ENCODE data around the gene LRRC28. TPM values are rescaled to one million over a fixed set of nuclear protein-coding genes. Genes with fewer than 3 reads are reported as not detected.

Gene LRRC28
- total and polyA plus RNA-seq, 12 donors: 3.0 to 31.9 (median 22.5) TPM

DNA sequence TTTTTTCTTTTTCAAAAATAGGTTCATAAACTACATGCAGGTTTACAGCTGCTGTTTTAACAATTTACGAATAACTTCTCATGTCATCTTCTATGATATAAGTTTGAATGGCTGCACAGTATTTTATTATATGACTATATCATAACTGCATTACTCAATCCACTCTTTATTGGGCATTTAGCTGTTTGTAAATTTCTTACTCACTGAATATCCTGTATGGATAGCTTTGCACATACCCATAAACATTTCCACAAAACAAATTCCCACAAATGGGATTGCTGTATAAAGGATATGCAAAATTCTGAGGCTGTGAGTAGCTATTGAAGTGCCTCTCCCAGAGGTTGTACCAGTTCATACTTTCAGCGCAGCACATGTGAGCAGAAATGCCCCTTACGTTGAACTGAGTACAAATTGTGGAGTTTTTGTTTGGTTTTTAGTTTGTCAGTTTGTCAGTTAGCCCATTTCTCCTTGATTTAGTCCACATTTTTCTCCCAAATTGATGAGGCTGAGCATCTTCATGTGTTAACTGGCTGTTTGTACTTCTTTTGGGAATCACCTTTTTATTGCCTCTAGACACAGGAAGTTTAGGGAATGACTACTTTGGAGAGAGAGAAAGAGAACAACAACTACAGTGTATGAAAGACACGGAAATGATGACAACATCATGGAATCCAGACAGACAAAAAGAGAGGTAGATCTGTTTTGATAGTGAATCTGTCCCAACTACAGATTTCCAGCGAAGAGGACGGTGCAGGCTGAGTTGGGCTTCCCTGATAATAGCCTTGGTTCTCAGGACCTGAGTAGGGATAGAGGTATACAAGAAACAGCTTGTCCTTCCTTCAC is 26.7 kb upstream of the LRRC28 start:
- WGBS, 2 donors: 94 to 95% methylated on average over 6 of the region's 6 CpGs
- ATAC-seq (no peak), DNase-seq (no peak)
- Histone ChIP-seq H3K36me3 (peaks cover 0 to 93% (median 13%) of the 10 kb centered on the region in 9 donors), H3K9me3 (no peaks in the 10 kb centered on the region), H3K4me3 (no peak overlapping the region), H3K27ac (no peak overlapping the region), H3K27me3 (no peaks in the 10 kb centered on the region), H3K4me1 (no peaks in the 10 kb centered on the region)
- TF ChIP-seq, protein P1, sequence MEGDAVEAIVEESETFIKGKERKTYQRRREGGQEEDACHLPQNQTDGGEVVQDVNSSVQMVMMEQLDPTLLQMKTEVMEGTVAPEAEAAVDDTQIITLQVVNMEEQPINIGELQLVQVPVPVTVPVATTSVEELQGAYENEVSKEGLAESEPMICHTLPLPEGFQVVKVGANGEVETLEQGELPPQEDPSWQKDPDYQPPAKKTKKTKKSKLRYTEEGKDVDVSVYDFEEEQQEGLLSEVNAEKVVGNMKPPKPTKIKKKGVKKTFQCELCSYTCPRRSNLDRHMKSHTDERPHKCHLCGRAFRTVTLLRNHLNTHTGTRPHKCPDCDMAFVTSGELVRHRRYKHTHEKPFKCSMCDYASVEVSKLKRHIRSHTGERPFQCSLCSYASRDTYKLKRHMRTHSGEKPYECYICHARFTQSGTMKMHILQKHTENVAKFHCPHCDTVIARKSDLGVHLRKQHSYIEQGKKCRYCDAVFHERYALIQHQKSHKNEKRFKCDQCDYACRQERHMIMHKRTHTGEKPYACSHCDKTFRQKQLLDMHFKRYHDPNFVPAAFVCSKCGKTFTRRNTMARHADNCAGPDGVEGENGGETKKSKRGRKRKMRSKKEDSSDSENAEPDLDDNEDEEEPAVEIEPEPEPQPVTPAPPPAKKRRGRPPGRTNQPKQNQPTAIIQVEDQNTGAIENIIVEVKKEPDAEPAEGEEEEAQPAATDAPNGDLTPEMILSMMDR (IDR thresholded peaks at IDR 0.05): no peak
- intact Hi-C loops (cut with DNase I): no loop called here

DNA sequence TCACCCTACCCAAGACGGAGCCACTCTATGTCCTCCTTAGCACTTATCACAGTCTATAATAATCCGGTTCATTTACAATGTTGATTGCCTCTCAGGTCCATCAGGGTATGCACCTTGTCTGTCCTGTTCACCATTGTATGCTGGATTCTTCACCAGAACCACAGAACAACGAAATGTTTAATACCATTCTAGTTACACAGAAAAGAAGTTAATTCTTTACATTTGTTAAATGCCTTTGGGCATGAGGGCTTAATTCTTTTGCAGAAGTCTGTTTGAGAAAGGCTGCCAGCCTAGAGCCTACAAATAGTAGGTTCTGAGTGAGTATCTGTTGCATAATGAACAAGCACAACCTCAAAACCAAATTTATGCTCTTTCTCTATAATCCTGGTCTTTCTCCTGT is 24.5 kb upstream of the LRRC28 start:
- H3K9me3 ChIP-seq: no peaks in the 10 kb centered on the region
- TF ChIP-seq, protein P1 (IDR thresholded peaks at IDR 0.05): no peak
- H3K36me3 ChIP-seq: peaks cover 0 to 71% (median 13%) of the 10 kb centered on the region in 9 donors
- H3K4me3 ChIP-seq: no peak overlapping the region
- H3K27ac ChIP-seq: no peak overlapping the region
- no peak for ATAC-seq
- intact Hi-C loops (cut with DNase I): no loop called here
- DNase-seq: no peak
- H3K4me1 ChIP-seq: no peaks in the 10 kb centered on the region
- 71 to 85% methylated on average over 3 of the region's 3 CpGs for WGBS, 2 donors
- H3K27me3 ChIP-seq: no peaks in the 10 kb centered on the region

DNA sequence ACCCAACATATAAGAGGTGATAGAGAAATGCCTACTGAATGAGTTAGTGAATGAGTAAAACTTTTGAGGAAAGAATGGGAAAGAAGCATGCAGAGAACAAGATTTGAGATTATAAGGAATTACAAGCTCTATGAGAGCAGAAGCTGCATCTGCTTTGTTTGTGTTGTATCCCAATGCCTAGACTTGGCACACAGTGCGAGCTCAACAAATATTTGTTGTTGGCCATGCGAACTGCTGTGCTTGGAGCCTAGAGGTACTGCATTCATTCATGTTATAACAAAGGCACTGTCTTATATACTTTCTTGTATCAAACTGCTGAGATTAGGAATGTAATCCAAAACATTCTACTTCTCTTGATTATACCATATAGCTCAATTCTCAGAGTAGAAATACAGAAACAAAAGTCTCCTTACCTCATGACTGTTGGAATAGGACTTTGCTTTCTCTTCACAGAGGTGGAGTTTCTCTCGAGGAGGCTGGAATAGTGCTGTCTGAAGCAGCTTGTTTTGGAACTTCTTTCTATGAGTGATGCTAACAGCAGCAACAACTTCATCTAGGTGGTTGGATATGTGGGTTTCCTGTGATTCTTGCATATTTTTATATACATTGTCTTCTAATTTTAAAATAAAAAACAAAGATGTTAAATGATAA is 23.0 kb upstream of the LRRC28 start:
- DNase-seq (no peak), ATAC-seq (no peak)
- H3K27me3 ChIP-seq: no peaks in the 10 kb centered on the region
- 89 to 96% methylated on average over 3 of the region's 3 CpGs for WGBS, 2 donors
- intact Hi-C loops (cut with DNase I): no loop called here
- H3K36me3 ChIP-seq: peaks cover 0 to 66% (median 13%) of the 10 kb centered on the region in 9 donors
- no peaks in the 10 kb centered on the region for H3K9me3 ChIP-seq
- TF ChIP-seq, protein P1 (IDR thresholded peaks at IDR 0.05): no peak
- no peaks in the 10 kb centered on the region for H3K4me1 ChIP-seq
- H3K4me3 ChIP-seq: no peak overlapping the region
- no peak overlapping the region for H3K27ac ChIP-seq

DNA sequence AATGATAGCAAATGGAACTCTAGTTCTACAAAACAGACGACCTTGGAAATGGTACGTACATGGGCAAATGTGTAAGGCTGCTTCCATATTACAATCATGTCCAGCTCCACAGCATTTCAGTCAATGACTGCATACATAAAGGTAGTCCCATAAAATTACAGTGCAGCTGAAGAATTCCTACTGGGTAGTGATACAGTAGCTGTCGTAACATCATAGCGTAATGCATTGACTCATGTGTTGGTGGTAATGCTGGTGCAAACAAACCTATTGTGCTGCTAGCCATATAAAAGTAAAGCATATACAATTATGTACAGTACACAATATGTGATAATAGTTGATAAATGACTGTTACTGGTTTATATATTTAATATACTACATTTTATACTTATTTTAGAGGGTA is 20.4 kb upstream of the LRRC28 start:
- Histone ChIP-seq H3K4me3 (no peak overlapping the region), H3K36me3 (peaks cover 0 to 50% (median 8%) of the 10 kb centered on the region in 9 donors), H3K4me1 (no peaks in the 10 kb centered on the region), H3K9me3 (no peaks in the 10 kb centered on the region), H3K27me3 (no peaks in the 10 kb centered on the region), H3K27ac (no peak overlapping the region)
- ATAC-seq (no peak), DNase-seq (no peak)
- TF ChIP-seq, protein P1 (IDR thresholded peaks at IDR 0.05): no peak
- intact Hi-C loops (cut with DNase I): no loop called here
- 94 to 95% methylated on average over 4 of the region's 4 CpGs for WGBS, 2 donors
